ENCODE results near the gene DOLPP1. TPM values are rescaled to one million over a fixed set of nuclear protein-coding genes. Genes with fewer than 3 reads are reported as not detected.

Gene DOLPP1
- total RNA-seq, 1 donor from 2014 or later, result 10.7 TPM

- no peak for DNase-seq
Observed at GRCh38 chr9:129068110-129068509, 12.8 kb upstream of the DOLPP1 start.

- no peak for DNase-seq
Observed at GRCh38 chr9:129068990-129069861, 11.7 kb upstream of the DOLPP1 start.

- DNase-seq, result no peak
Observed at GRCh38 chr9:129069862-129070641, 10.9 kb upstream of the DOLPP1 start.

- DNase-seq, result no peak
Observed at GRCh38 chr9:129070696-129071525, 10.0 kb upstream of the DOLPP1 start.

- DNase-seq, result no peak
Observed at GRCh38 chr9:129071526-129072126, 9.3 kb upstream of the DOLPP1 start.

GRCh38 chr9:129072171-129072570 lies 8.7 kb upstream of the DOLPP1 start:
- DNase-seq, result no peak

GRCh38 chr9:129073404-129073803 lies 7.5 kb upstream of the DOLPP1 start:
- DNase-seq, result no peak

GRCh38 chr9:129074106-129074505 lies 6.8 kb upstream of the DOLPP1 start:
- DNase-seq, result no peak

- DNase-seq, result no peak
Observed at GRCh38 chr9:129075996-129076639, 4.8 kb upstream of the DOLPP1 start.

- DNase-seq, result no peak
Observed at GRCh38 chr9:129076640-129077037, 4.3 kb upstream of the DOLPP1 start.

- no peak for DNase-seq
Observed at GRCh38 chr9:129077236-129077635, 3.7 kb upstream of the DOLPP1 start.

- no peak for DNase-seq
Observed at GRCh38 chr9:129078691-129079503, 2.0 kb upstream of the DOLPP1 start.

GRCh38 chr9:129079829-129080228 lies 1.1 kb upstream of the DOLPP1 start:
- DNase-seq, result no peak

- DNase-seq, result no peak
Observed at GRCh38 chr9:129080298-129080600, 662 bp upstream of the DOLPP1 start.

GRCh38 chr9:129081388-129081904 lies 535 bp downstream of the DOLPP1 start:
- DNase-seq, result no peak

GRCh38 chr9:129084087-129084486 lies 3.2 kb downstream of the DOLPP1 start:
- DNase-seq, result no peak

GRCh38 chr9:129089246-129089645 lies 8.3 kb downstream of the DOLPP1 start:
- no peak for DNase-seq

- no peak for DNase-seq
Observed at GRCh38 chr9:129093602-129094386, 12.9 kb downstream of the DOLPP1 start.

- DNase-seq, result no peak
Observed at GRCh38 chr9:129094387-129095169, 13.7 kb downstream of the DOLPP1 start.

Measured in dermis blood vessel endothelial cell (primary cell).